ENCODE results near the gene CCKAR.

Gene CCKAR

GRCh38 chr4:26458157-26458561 is 32.1 kb downstream of the CCKAR start:
- DNase-seq: no peak

- DNase-seq: no peak
These were observed 32.9 kb downstream of the CCKAR start for GRCh38 chr4:26457412-26457811.

DNA sequence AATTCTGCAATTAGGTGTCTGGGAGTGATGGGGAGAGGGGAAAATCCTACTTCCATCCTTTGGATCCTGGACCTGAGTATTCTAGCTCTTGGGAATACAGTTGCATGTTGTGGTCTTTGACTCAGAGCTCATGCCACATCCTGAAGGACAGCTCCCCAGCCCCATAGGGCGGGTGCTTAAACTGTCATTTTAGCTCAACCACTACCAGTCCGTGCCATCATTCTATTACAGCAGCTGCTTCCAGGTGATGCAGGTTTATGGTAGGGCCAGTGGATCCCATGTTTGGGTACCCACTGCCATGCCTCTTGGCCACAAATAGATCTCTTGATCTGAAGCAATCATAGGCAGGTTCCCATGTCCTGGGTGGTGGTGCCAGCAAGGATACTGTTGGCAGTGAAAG is 34.7 kb downstream of the CCKAR start:
- no peak for DNase-seq

- DNase-seq: no peak
These were observed 35.3 kb downstream of the CCKAR start for GRCh38 chr4:26454961-26455360.

GRCh38 chr4:26452565-26453531 is 37.4 kb downstream of the CCKAR start:
- no peak for DNase-seq

DNA sequence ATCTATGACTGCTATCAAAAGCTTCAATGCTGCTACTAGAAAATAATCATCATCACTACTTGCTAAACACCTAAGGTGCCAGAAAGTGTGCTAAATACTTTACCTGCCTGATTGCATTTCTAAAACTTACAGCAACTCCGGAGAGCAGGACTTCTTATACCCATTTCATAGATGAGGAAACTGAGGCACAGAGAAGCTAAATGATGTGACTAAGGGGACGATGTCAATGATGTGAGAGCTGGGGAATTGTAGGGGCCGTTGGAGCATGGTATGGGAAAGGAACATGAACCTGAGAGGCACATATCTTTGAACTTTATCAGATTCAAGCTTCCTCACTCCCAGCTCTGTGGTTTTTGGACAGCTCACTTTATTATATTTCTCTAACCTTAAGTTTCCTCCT is 38.7 kb downstream of the CCKAR start:
- no peak for DNase-seq

- no peak for DNase-seq
These were observed 39.9 kb downstream of the CCKAR start for GRCh38 chr4:26450418-26450817.

DNA sequence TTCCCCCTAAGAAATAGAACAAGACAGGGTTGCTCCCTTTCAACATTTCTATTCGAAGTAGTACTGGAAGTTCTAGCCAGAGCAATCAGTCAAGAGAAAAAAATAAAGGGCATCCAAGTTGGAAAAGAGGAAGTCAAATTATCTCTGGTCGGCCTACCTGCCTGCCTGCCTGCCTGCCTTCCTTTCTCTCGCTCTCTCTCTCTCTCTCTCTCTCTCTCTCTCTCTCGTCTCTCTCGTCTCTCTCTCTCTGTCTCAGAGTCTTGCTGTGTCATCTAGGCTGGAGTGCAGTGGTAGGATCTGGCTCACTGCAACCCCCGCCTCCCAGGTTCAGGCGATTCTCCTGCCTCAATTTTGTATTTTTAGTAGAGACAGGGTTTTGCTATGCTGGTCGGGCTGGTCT is 42.9 kb downstream of the CCKAR start:
- DNase-seq: no peak

DNA sequence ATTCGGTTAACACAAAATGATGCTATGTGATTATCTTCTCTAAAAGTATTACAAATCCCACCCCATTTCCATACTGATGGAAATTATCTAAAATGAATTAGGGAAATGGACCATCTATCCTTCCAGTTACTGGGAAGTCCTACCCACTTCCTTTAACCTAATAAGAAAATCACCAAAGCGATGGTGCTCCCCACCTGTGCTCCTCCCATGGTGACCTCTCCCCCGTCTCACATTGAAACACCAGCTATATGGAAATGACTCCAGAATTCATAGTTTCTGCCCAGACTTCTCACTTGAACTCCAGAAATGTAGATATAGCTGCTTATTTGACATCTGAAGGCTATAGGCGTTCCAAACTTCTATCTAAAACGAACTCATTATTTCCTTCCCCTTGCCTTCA is 48.5 kb downstream of the CCKAR start:
- no peak for DNase-seq

DNA sequence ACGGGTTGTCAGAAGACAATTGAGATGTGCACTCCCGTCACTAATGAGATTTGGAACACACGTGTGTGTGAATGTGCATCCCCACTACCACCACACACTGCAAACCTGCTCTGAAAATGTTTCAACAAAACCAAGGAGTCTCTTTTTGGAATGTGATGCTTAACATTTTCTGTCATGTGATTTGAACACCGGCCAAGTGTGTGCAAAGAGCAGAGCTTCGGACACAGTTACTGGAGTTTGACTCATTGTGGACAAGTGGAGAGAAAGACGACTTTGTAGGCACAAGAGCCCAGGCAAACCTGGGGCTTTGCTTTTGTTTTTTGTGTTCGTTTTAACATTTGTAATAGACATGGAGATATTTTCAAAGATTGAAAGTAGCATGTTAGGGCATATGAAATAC is 49.2 kb downstream of the CCKAR start:
- DNase-seq: no peak

- no peak for DNase-seq
These were observed 56.1 kb downstream of the CCKAR start for GRCh38 chr4:26434030-26434639.

DNA sequence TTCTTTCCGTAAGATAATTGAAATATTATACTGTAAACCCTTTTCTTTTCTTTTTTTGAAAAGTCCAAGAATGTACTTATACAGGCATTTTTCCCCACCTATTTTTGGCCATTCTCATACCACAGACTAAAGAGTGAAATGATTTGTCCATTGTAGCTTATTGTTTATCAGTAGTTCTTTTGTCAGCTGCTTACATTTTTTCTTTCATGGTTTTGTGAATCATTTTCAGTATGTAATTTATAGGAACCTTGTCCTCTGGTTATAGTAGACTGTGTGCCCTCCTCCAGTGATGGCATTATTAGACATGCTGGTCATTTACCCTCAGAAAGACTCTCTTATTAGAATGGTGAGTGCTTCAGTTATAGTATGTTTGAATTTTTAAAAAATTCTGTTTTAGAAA is 56.7 kb downstream of the CCKAR start:
- DNase-seq: no peak

DNA sequence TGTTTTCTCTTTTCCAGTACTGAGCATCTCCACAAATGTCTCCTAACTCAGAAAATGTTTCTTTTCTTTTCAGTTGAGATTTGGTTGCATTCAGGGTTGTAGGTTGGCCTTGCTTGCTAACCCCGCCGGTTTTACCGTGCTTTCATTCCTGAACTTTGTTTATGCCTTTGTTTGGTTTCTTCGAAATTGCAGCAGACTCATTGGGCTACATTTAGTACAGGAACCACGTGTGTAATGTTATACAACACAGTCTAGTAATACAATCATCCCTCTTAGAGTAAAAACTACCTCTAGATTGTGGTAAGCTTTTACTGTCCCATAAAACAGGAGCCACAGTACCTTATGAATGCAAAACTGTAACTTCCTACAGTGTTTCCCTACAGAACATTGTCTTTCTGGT is 57.9 kb downstream of the CCKAR start:
- no peak for DNase-seq

- DNase-seq: no peak
These were observed 58.7 kb downstream of the CCKAR start for GRCh38 chr4:26431461-26432180.

Measured in stimulated activated CD4-positive, alpha-beta T cell treated with anti-CD3 and anti-CD28 coated beads, Interleukin-1b, Interleukin-23, amount 100 ng/mL, for 48 hours (primary cell).